GM19043 (cell line): ENCODE measurements around the gene EPHB4.

ENCODE experiments used
- ATAC-seq: cut with Tn5 transposase; IDR thresholded peaks from one replicate; pipeline ENCODE4 v1.9.1; 2021; ENCODE audit warnings: low read depth; ENCODE audit not compliant: unreplicated experiment

EPHB4 gene

GRCh38 chr7:100827330-100828226 is at the start of gene EPHB4:
Gene EPHB4 (minus strand): TSS chr7:100827523. CDS start chr7:100827030, 493 bp downstream.
- no peak for ATAC-seq

- no peak for ATAC-seq
Measured at GRCh38 chr7:100875356-100875751, 48.0 kb upstream of the EPHB4 start.

- ATAC-seq: peak; percentile 94
Measured at GRCh38 chr7:100874577-100875355, 47.4 kb upstream of the EPHB4 start, which contains the start of gene SRRT. Gene SRRT (plus strand): TSS chr7:100875103. CDS start chr7:100875591, 488 bp downstream.

- ATAC-seq: no peak
Measured at GRCh38 chr7:100874300-100874576, 46.9 kb upstream of the EPHB4 start.

- ATAC-seq: no peak
Measured at GRCh38 chr7:100873599-100874299, 46.4 kb upstream of the EPHB4 start.

- ATAC-seq: no peak
Measured at GRCh38 chr7:100867776-100868485, 40.6 kb upstream of the EPHB4 start.

GRCh38 chr7:100867040-100867775 is 39.9 kb upstream of the EPHB4 start, which contains the start of gene TRIP6:
Gene TRIP6 (plus strand): TSS chr7:100867387. CDS start chr7:100867498, 111 bp downstream.
- ATAC-seq: no peak

GRCh38 chr7:100866729-100867039 is 39.4 kb upstream of the EPHB4 start:
- no peak for ATAC-seq

GRCh38 chr7:100865938-100866728 is 38.8 kb upstream of the EPHB4 start:
- no peak for ATAC-seq

- no peak for ATAC-seq
Measured at GRCh38 chr7:100865372-100865911, 38.1 kb upstream of the EPHB4 start.

- ATAC-seq: no peak
Measured at GRCh38 chr7:100864263-100864845, 37.0 kb upstream of the EPHB4 start.

- ATAC-seq: no peak
Measured at GRCh38 chr7:100863406-100863950, 36.2 kb upstream of the EPHB4 start.

GRCh38 chr7:100861616-100861985 is 34.3 kb upstream of the EPHB4 start:
- ATAC-seq: no peak

- ATAC-seq: no peak
Measured at GRCh38 chr7:100860702-100861615, 33.6 kb upstream of the EPHB4 start.

- no peak for ATAC-seq
Measured at GRCh38 chr7:100859856-100860255, 32.5 kb upstream of the EPHB4 start.

- no peak for ATAC-seq
Measured at GRCh38 chr7:100856871-100857282, 29.6 kb upstream of the EPHB4 start.

GRCh38 chr7:100855515-100855914 is 28.2 kb upstream of the EPHB4 start:
- no peak for ATAC-seq
